ENCODE measurements around the gene CFAP43. TPM values are rescaled to one million over a fixed set of nuclear protein-coding genes. Genes with fewer than 3 reads are reported as not detected.

The CFAP43 gene
- total RNA-seq, 1 donor from 2014 or later, result 0.50 TPM

DNA sequence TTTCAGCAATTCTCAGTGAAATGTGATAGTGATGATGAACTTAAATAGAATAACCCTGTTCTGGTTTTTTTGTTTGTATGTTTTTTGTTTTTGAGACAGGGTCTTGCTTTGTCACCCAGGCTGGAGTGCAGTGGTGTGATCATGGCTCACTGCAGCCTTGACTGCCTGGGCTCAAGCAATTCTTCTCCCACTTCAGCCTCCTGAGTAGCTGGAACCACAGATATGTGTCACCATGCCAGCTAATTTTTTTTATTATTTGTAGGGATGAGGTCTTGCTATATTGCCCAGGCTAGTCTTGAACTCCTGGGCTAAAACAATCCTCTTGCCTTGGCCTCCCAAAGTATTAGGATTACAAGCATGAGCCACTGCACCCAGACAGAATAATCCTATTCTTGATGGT is 132.2 kb downstream of the CFAP43 start:
- no peak for ATAC-seq

DNA sequence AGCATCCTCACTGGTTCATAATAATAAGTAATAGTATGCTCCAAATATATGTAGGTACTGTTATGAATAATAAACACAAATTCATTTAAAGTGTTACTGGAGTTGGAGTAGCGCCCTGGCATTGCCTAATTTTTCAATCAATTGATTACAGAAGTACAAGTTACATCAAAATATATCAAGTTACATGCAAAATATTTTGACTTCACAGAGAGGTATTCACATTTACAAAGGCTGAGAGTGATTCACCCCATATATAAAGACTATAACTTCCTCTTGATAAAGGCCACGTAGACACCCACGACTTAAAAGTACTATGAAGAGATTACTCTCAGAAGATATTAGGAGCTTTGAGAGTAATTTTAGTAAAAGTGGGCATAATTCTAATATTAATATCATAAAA is 132.9 kb downstream of the CFAP43 start:
- ATAC-seq (no peak), DNase-seq (ENCODE audit: low spot score) (no peak)

More for the DNA sequence above, 132.2 kb downstream of the CFAP43 start:
- DNase-seq (ENCODE audit: low spot score), result no peak

DNA sequence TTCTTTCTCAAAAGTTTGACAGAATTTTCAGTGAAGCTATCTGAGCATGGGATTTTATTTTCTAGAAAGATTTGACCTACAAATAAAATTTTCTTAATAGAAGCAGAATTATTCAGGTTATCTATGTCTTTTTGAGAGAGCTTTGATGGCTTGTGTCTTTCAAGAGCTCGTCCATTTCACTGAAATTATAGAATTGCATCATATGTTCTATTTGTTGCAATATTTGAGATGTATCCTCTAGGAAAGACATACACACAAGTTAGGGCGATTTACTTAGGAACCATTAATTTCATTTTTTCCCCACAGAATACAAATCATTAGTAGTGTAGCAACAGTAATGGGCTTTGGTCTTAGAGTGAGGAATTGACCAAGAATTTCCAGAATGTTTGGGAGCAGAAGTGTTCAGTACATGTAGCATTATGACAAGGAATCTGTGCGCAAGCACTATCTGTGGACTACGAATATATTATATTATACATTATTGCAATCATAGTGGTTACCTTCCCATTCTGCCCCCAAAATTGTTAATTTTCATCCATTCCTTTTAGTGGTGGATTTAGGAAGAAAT is 133.7 kb downstream of the CFAP43 start:
- DNase-seq (ENCODE audit: low spot score) (no peak), ATAC-seq (no peak)

DNA sequence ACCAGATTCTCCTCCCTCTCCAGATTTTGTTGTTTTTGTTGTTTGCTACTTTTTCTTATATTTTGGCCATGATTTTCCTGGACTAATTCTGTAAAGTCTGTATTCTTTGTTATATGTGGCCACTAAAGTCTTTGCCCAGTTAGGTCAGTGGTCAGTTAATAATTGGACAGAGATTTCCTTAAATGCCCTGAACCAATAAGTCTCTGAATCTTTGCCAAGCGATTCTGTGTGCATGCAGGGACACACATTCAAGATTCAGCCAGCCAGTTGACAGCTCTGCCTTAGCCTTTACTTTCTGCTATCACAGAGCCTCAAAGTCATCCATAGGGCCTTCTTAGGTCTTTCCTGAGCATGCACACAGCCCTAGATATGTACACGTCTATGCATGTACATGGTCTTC is 135.5 kb downstream of the CFAP43 start:
- DNase-seq (ENCODE audit: low spot score) (no peak), ATAC-seq (peak; percentile 93)

DNA sequence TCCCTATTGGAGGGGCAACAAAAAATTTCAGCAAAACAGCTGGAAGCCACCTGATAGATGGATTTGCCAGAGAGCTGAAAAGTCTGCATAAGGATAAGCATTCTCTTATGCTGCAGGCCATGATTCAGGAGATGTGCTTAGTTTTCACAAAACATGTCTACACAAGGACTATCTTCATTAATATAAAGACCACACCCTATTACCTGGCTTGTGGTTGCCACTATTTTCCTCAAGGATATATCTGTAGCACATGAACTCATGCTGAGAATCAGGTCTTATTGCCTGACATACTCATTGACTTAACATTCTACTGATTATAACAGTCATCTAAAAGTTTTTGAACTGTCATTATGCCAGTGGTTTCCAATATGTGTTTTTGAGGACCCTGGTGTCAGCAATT is 139.4 kb downstream of the CFAP43 start:
- ATAC-seq (no peak), DNase-seq (ENCODE audit: low spot score) (no peak)

DNA sequence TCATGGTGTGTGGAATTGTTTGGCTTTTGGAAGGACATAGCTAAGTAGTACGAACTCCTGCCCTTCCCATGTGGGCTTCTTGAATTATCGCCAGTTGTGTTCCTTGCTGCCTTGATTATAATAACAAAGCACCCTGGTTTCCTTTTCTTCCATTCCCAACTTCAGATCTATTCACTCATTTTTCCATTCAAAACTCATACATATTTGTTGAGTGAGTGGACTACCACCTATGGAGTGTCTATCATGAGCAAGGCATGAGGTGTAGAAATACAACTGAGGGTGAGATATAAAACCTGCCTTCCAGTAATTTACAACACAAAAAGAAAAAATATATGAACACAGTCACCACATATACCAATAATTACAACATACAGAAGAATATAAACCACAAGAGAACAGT is 141.6 kb downstream of the CFAP43 start:
- DNase-seq (ENCODE audit: low spot score), result no peak
- no peak for ATAC-seq

DNA sequence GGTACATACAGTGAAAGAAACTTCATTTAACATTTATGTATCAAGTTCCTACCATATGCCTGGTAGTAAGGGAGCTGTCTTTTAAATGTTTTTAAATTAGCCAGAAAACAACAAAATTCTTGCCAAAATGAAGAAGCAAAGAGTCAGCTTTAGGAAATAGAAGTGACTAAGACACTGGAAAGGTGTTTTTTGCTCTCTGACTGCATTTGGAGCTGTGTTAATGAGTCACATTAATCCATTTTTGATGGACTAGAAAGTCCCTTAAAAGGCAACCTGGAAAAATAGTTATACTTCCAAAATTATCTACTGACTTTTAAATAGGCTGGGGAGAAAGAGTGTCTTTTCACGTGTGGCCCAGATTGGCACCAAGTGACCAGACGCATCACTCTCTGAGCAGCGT is 142.5 kb downstream of the CFAP43 start:
- no peak for DNase-seq (ENCODE audit: low spot score)

DNA sequence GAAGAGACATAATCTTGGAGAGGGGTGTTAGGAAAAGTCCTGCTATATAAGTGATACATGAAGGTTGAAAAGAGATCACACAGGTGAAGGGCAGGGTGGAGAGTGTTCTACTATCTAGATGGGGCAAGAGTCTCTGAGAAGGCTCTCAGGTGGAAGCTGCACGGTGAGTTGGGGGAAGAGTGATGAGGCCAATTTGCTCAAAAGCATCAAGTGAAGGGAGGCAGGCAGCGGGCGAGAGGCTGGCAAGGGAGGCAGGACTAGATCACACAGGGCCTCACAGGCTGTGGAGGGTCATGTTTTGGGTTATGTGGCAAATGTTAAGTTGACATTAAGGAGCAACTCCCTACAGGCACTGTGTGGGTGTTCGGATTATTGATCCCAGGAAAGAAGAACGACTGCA is 143.9 kb downstream of the CFAP43 start:
- DNase-seq (ENCODE audit: low spot score), result no peak
- ATAC-seq, result no peak

More for the DNA sequence above, 142.5 kb downstream of the CFAP43 start:
- ATAC-seq, result no peak

DNA sequence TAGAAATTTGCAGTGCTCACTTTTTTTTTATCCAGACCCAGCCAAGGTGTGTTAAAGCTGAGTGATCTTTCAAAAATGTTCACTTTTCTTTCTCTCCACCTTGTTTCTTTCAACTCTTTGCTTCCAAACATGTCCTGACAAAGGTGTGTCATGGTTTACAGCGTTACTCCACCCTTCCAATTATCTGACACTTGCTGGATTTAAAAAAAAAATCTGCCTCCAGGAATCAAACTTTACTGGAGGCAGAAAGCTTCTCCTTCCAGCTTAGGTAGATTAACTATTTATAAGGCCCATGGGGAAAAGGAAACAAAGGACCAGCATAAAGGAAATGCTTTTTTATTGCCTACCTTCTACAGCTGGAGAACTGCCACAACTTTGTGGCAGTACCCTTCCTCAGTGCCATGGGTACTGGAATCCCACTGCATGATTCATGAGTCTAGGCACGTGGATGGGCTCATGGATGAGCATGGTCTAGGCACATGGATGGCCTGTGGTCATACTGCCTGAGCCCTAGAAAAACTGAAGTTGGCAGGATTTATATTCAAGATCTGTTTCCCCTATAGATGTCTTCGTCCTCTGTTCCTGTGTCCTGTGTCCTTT is 146.3 kb downstream of the CFAP43 start, which contains the start of gene COL17A1:
COL17A1 (minus strand) TSS at position 80 of the 600 bp plus-strand sequence. CDS start 5,207 bp downstream, outside the sequence.
- DNase-seq (ENCODE audit: low spot score), result no peak
- no peak for ATAC-seq

DNA sequence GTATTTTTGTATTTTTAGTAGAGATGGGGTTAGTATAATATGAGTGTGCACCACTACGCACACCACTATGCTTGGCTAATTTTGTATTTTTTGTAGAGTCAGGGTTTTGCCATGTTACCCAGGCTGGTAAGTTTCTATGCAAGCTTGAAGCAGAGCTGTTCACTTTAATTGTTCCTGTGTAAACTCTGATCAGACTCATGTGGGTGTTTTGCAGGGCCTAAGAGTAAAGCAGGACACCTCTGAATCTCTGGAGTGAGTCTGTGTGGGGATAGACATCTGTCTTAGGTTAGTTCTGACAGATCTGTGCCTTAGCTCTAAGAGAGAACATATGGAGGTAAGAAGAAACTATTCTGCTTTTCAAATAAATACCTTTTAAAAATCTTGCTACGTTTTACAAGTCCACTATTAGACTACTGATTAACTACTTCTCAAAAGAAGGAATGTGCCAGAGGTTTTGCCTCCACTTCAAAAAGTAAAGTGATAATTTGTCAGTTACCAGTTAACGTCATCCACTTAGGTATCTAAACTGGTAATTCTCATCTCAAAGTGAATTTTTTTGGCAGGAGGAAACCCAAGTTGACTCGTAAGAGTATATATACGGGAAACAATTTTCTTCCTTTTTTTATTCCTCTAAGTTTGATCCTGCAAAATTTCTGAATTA is 147.6 kb downstream of the CFAP43 start:
- DNase-seq (ENCODE audit: low spot score), result no peak
- no peak for ATAC-seq

DNA sequence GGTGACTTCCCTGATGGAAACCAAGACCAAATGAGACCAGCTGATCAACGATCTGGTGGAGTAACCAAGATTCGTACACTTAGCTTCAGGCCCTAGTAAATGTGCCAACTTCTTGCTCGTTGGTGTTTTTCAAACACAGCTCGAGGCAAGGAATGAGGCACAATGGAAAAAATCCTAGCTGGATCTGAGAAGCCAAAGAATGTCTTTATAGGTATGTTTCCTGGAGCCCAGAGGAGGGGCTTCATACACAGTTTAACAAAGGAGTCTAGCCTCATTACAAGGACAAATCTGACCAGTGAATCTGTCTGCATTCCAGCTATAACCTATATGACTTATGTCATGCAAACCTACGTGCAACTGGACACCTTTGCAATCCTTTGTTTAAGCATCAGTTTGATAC is 150.2 kb downstream of the CFAP43 start:
- no peak for DNase-seq (ENCODE audit: low spot score)
- ATAC-seq, result no peak

DNA sequence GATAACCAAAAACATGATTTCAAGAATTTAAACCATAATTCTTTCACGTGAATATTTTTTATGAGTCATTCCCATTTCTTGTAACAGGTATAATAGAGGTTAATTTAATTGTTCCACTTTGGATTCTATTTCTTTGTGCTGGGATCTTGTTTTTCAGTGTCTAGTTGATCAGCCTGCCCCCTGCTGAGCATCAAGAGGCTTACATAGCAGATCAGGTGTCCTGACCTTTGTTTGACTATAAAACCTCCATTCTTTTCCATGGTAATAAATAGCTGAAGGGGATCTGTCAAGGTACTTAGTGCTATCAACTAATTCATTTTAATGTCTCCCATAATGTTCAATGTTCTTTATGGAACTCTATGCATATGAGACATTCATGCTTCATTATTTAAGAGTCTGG is 151.4 kb downstream of the CFAP43 start:
- DNase-seq (ENCODE audit: low spot score), result no peak
- peak; percentile 63 for ATAC-seq

Other genes with a start within 250 kb of the CFAP43 start
- gene COL17A1, start 146.5 kb downstream of the CFAP43 start, total RNA-seq, result 0.13 TPM
- gene SFR1, start 110.2 kb downstream of the CFAP43 start, total RNA-seq, result 1.2 TPM
- gene GSTO1, start 22.5 kb upstream of the CFAP43 start, total RNA-seq, result 194 TPM
- gene GSTO2, start 36.8 kb upstream of the CFAP43 start, total RNA-seq, result 2.9 TPM
- gene ITPRIP, start 106.1 kb upstream of the CFAP43 start, total RNA-seq, result 4.5 TPM
- 0.15 TPM for gene CFAP58, start 121.5 kb upstream of the CFAP43 start, total RNA-seq